GM18499 (cell line): ENCODE data around the gene CNTNAP3B.
"Not testable (repeated sequence)": the region's sequence is repeated elsewhere in the genome, so short reads cannot be mapped to it uniquely, and the experiment has no call there.

Source experiments
- ATAC-seq: cut with Tn5 transposase; IDR thresholded peaks from one replicate; pipeline ENCODE4 v1.9.1; 2021; ENCODE audit warnings: moderate number of reproducible peaks; ENCODE audit not compliant: insufficient read depth, unreplicated experiment

CNTNAP3B gene

GRCh38 chr9:42129073-42129729 lies at the start of gene CNTNAP3B:
CNTNAP3B (minus strand) TSS chr9:42129426; CDS start chr9:42129094, 332 bp downstream.
- not testable (repeated sequence) for ATAC-seq

- not testable (repeated sequence) for ATAC-seq
These were observed 31.1 kb upstream of the CNTNAP3B start for GRCh38 chr9:42160299-42160698.

- ATAC-seq: not testable (repeated sequence)
These were observed 2.0 kb downstream of the CNTNAP3B start for GRCh38 chr9:42127056-42127841.

- not testable (repeated sequence) for ATAC-seq
These were observed 8.2 kb downstream of the CNTNAP3B start for GRCh38 chr9:42121007-42121406.

- not testable (repeated sequence) for ATAC-seq
These were observed 33.3 kb downstream of the CNTNAP3B start for GRCh38 chr9:42095929-42096328.

- ATAC-seq: not testable (repeated sequence)
These were observed 44.7 kb downstream of the CNTNAP3B start for GRCh38 chr9:42084559-42084952.

GRCh38 chr9:42083877-42084558 lies 45.2 kb downstream of the CNTNAP3B start:
- ATAC-seq: not testable (repeated sequence)

- ATAC-seq: not testable (repeated sequence)
These were observed 48.9 kb downstream of the CNTNAP3B start for GRCh38 chr9:42080376-42080775.

- not testable (repeated sequence) for ATAC-seq
These were observed 54.4 kb downstream of the CNTNAP3B start for GRCh38 chr9:42074868-42075267.

GRCh38 chr9:42071026-42071425 lies 58.2 kb downstream of the CNTNAP3B start:
- ATAC-seq: not testable (repeated sequence)

- ATAC-seq: not testable (repeated sequence)
These were observed 59.0 kb downstream of the CNTNAP3B start for GRCh38 chr9:42070035-42070799.

- ATAC-seq: not testable (repeated sequence)
These were observed 75.4 kb downstream of the CNTNAP3B start for GRCh38 chr9:42053874-42054273.

GRCh38 chr9:42050701-42051100 lies 78.5 kb downstream of the CNTNAP3B start:
- not testable (repeated sequence) for ATAC-seq

- not testable (repeated sequence) for ATAC-seq
These were observed 84.7 kb downstream of the CNTNAP3B start for GRCh38 chr9:42044422-42045010.

- ATAC-seq: not testable (repeated sequence)
These were observed 95.7 kb downstream of the CNTNAP3B start for GRCh38 chr9:42033541-42033940.

- ATAC-seq: not testable (repeated sequence)
These were observed 108.6 kb downstream of the CNTNAP3B start for GRCh38 chr9:42020639-42021038.

GRCh38 chr9:42018220-42018922 lies 110.9 kb downstream of the CNTNAP3B start:
- ATAC-seq: not testable (repeated sequence)

- not testable (repeated sequence) for ATAC-seq
These were observed 114.9 kb downstream of the CNTNAP3B start for GRCh38 chr9:42014317-42014716.

- not testable (repeated sequence) for ATAC-seq
These were observed 137.6 kb downstream of the CNTNAP3B start for GRCh38 chr9:41991607-41992006.
